Activated CD8-positive, alpha-beta T cell treated with anti-CD3 and anti-CD28 coated beads for 36 hours (primary cell): Measurements from ENCODE around the gene IL36A. TPM values are rescaled to one million over a fixed set of nuclear protein-coding genes. Genes with fewer than 3 reads are reported as not detected.

Experiments used
- ATAC-seq: fragments of 200-7000 bp; cut with Tn5 transposase; one replicate; pipeline ENCODE4 v1.10.0; 2021; ENCODE audit warnings: mild to moderate bottlenecking, moderate library complexity
- CTCF ChIA-PET: fragments of 350-600 bp; sonication (Branson Sonifier 250); formaldehyde crosslinking; loops from one replicate; lab custom pipeline; 2021; ENCODE audit warnings: antibody characterized with exemption; lab: Charles Lee
- POLR2A ChIA-PET: fragments of 350-600 bp; sonication (Branson Sonifier 250); formaldehyde crosslinking; loops from one replicate; lab custom pipeline; 2021; ENCODE audit warnings: antibody characterized with exemption; lab: Charles Lee
- DNase-seq: peaks from one replicate; pipeline ENCODE4 v3.0.0-alpha.2; 2020
- H3K27ac Mint-ChIP-seq: one replicate; pipeline ENCODE4 v1.8.0; 2021; ENCODE audit warnings: mild to moderate bottlenecking, mixed read lengths
- H3K27me3 Mint-ChIP-seq: one replicate; pipeline ENCODE4 v1.8.0; 2021; ENCODE audit warnings: mixed read lengths
- H3K36me3 Mint-ChIP-seq: one replicate; pipeline ENCODE4 v1.8.0; 2021; ENCODE audit warnings: low read depth, mixed read lengths
- H3K4me1 Mint-ChIP-seq: one replicate; pipeline ENCODE4 v1.8.0; 2021; ENCODE audit warnings: low read depth, mixed read lengths
- H3K4me3 Mint-ChIP-seq: one replicate; pipeline ENCODE4 v1.8.0; 2021; ENCODE audit warnings: mild to moderate bottlenecking, moderate library complexity, mixed read lengths
- H3K9me3 Mint-ChIP-seq: one replicate; pipeline ENCODE4 v1.8.0; 2021; ENCODE audit warnings: mixed read lengths
- CTCF ChIP-seq: fragments of 200-600 bp; IDR thresholded peaks from one replicate; pipeline ENCODE4 v1.8.0; 2022; ENCODE audit warnings: antibody characterized with exemption, mild to moderate bottlenecking
- intact Hi-C: fragments of 100-400 bp; cut with micrococcal nuclease; formaldehyde crosslinking; loops from one replicate; pipeline ENCODE4 v1.10.0; 2022
- total RNA-seq, 2 experiments: library from RNA; stranded (reverse); gene quantifications; one replicate each; pipeline ENCODE4 v1.2.3, GENCODE V29; 2021

The IL36A gene
- total RNA-seq, 2 experiments from 2014 or later, result not detected

GRCh38 chr2:112989611-112990010 lies 15.6 kb upstream of the IL36A start:
- ATAC-seq (no peak), DNase-seq (no peak)
- H3K4me1 Mint-ChIP-seq, result peaks cover 21% of the 10 kb centered on the region
- H3K27ac Mint-ChIP-seq, result no peak overlapping the region
- peaks cover 31% of the 10 kb centered on the region for H3K9me3 Mint-ChIP-seq
- peaks cover 5% of the 10 kb centered on the region for H3K36me3 Mint-ChIP-seq
- intact Hi-C loops, result no loop called here
- ChIA-PET POLR2A (interaction anchor here (0.6 kb wide), 1 partner anchor 145 kb away, joined by 3 read pairs; no protein-coding TSS in a partner anchor), CTCF (interaction anchor here (1.5 kb wide), 1 partner anchor 48 kb away, joined by 3 read pairs; no protein-coding TSS in a partner anchor)
- no peak for TF ChIP-seq CTCF
- H3K4me3 Mint-ChIP-seq, result no peak overlapping the region
- H3K27me3 Mint-ChIP-seq, result no peaks in the 10 kb centered on the region

DNA sequence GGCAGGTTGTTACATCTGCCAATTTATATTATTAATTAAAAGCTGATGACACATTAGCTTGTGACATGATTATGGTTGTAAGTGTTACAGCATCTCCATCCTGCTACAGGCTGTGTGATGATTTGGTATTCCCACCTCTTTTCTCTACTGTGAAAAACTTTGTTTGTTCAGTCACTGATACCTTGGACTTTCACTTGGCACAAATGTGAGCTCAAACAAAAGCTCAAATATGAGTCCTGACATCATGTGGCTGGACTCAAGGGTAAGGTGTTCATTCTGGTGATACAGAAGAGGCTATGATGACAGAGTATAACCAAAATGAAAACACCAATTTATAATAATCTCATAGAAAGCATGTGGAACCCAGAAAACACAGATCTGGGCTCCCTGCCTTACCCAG lies 11.4 kb upstream of the IL36A start:
- CTCF ChIA-PET, result interaction anchor here (1.2 kb wide), 1 partner anchor 109 kb away, joined by 5 read pairs; no protein-coding TSS in a partner anchor
- Mint-ChIP-seq H3K27ac (no peak overlapping the region), H3K4me1 (peaks cover 34% of the 10 kb centered on the region), H3K27me3 (no peaks in the 10 kb centered on the region), H3K36me3 (peaks cover 5% of the 10 kb centered on the region), H3K4me3 (no peak overlapping the region), H3K9me3 (peaks cover 27% of the 10 kb centered on the region)
- POLR2A ChIA-PET, result no interaction called here
- intact Hi-C loops, result no loop called here
- no peak for TF ChIP-seq CTCF
- DNase-seq (no peak), ATAC-seq (no peak)

- Mint-ChIP-seq H3K27me3 (no peaks in the 10 kb centered on the region), H3K36me3 (peaks cover 4% of the 10 kb centered on the region), H3K9me3 (peaks cover 30% of the 10 kb centered on the region), H3K4me3 (no peak overlapping the region), H3K4me1 (peaks cover 34% of the 10 kb centered on the region), H3K27ac (no peak overlapping the region)
- intact Hi-C loops, result no loop called here
- CTCF ChIA-PET, result no interaction called here
- ATAC-seq (no peak), DNase-seq (no peak)
- POLR2A ChIA-PET, result no interaction called here
- TF ChIP-seq CTCF, result no peak
Observed at GRCh38 chr2:112994648-112995047, 10.6 kb upstream of the IL36A start.

DNA sequence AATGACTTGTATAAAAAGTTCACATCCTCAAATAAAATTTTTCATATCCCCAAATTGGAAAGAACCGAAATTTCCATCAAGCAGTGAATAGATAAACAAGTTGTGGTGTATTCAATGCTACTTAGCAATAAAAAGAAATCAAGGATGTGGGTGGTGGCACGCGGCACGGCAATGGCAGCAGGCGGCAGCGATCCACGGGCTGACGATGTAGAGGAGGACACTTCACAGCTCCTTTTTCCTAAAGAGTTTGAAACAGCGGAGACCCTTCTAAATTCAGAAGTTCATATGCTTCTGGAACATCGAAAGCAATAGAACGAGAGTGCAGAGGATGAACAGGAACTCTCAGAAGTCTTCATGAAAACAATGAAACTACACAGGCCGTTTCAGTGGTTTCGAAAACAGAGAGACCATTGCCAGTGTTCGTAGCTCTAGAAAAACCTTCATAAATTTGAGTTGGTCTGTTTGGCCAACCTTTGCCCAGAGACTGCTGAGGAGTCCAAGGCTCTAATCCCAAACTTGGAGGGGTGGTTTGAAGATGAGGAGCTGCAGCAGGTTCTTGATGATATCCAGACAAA lies 9.8 kb upstream of the IL36A start:
- POLR2A ChIA-PET, result interaction anchor here (2.6 kb wide), 1 partner anchor 10 kb away, joined by 12 read pairs; no protein-coding TSS in a partner anchor
- Mint-ChIP-seq H3K27ac (peak overlapping the region; percentile 83), H3K4me3 (peak overlapping the region; percentile 65), H3K4me1 (peaks cover 34% of the 10 kb centered on the region), H3K27me3 (no peaks in the 10 kb centered on the region), H3K9me3 (peaks cover 28% of the 10 kb centered on the region), H3K36me3 (no peaks in the 10 kb centered on the region)
- TF ChIP-seq CTCF, result no peak
- CTCF ChIA-PET, result interaction anchor here (1.1 kb wide), 1 partner anchor 35 kb away, joined by 3 read pairs; no protein-coding TSS in a partner anchor
- DNase-seq (peak; percentile 58), ATAC-seq (no peak)
- intact Hi-C loops, result no loop called here

GRCh38 chr2:112996635-112997034 lies 8.6 kb upstream of the IL36A start:
- peak overlapping the region; percentile 13 for H3K4me3 Mint-ChIP-seq
- peak overlapping the region; percentile 47 for H3K27ac Mint-ChIP-seq
- peak; percentile 86 for DNase-seq
- no peaks in the 10 kb centered on the region for H3K27me3 Mint-ChIP-seq
- peaks cover 33% of the 10 kb centered on the region for H3K9me3 Mint-ChIP-seq
- CTCF ChIA-PET, result interaction anchor here (1.1 kb wide), 2 partner anchors 34 to 55 kb away, joined by 3 read pairs; no protein-coding TSS in a partner anchor
- POLR2A ChIA-PET, result interaction anchor here (2.6 kb wide), 1 partner anchor 11 kb away, joined by 12 read pairs; no protein-coding TSS in a partner anchor
- peaks cover 6% of the 10 kb centered on the region for H3K36me3 Mint-ChIP-seq
- intact Hi-C loops, result no loop called here
- TF ChIP-seq CTCF, result no peak
- ATAC-seq, result peak; percentile 98
- H3K4me1 Mint-ChIP-seq, result peaks cover 34% of the 10 kb centered on the region
